ENCODE data around the gene TARM1. TPM values are rescaled to one million over a fixed set of nuclear protein-coding genes. Genes with fewer than 3 reads are reported as not detected.

The TARM1 gene
- total and polyA plus RNA-seq, 2 donors (not counting 1 experiment from before 2014, with no cell fraction given): not detected

GRCh38 chr19:54102421-54103169 lies 21.4 kb upstream of the TARM1 start, which contains the start of gene NDUFA3:
Gene NDUFA3 (plus strand): TSS chr19:54102855. CDS start chr19:54102879, 24 bp downstream.
- Histone ChIP-seq H3K36me3 (replicated peaks in 1 of 2; ENCODE audit: control extremely low read depth in 1 of 2, control insufficient read depth in 1 of 2, extremely low read depth in 1 of 2, insufficient read depth in 2 of 2, low read length in 1 of 2) (peaks cover 0 to 6% of the 10 kb centered on the region in 2 experiments), H3K4me2 (replicated peaks; ENCODE audit: low read depth, low read length, poor library complexity, severe bottlenecking) (peak within 1 kb of the TSS; percentile 92), H3K9ac (ENCODE audit: low read length) (peak within 1 kb of the TSS; percentile 76), H3K79me2 (ENCODE audit: control insufficient read depth, insufficient read depth, low read length) (peaks cover 38% of the 10 kb centered on the region), H3K9me3 (ENCODE audit: control extremely low read depth in 1 of 3, control insufficient read depth in 2 of 3, insufficient read depth in 1 of 3, low read length in 2 of 3) (peaks cover 0 to 8% (median 0%) of the 10 kb centered on the region in 3 donors), H3K27me3 (replicated peaks in 1 of 4; ENCODE audit: control extremely low read depth in 1 of 4, control insufficient read depth in 3 of 4, insufficient read depth in 4 of 4, low read length in 3 of 4) (no peaks in the 10 kb centered on the region), H3K4me3 (ENCODE audit: control extremely low read depth in 1 of 5, extremely low read depth in 1 of 5, insufficient read depth in 1 of 5, low read depth in 2 of 5, low read length in 4 of 5) (peak within 1 kb of the TSS; percentile 59 to 90 (median 76)), H2AFZ (ENCODE audit: insufficient read depth, low read depth, low read length, poor library complexity, severe bottlenecking) (peak within 1 kb of the TSS; percentile 88), H3K27ac (ENCODE audit: low read length in 2 of 2) (peak within 1 kb of the TSS; percentile 59 to 74), H4K20me1 (ENCODE audit: control insufficient read depth, insufficient read depth, low read length, poor library complexity, severe bottlenecking) (peaks cover 3% of the 10 kb centered on the region), H3K4me1 (ENCODE audit: control insufficient read depth in 2 of 2, insufficient read depth in 2 of 2, low read length in 2 of 2) (peaks cover 6 to 13% of the 10 kb centered on the region in 2 donors)
- Mint-ChIP-seq H3K4me1 (peaks cover 20% of the 10 kb centered on the region), H3K27ac (peak within 1 kb of the TSS; percentile 89), H3K9me3 (ENCODE audit: insufficient read depth) (no peaks in the 10 kb centered on the region), H3K27me3 (no peaks in the 10 kb centered on the region), H3K4me3 (peak within 1 kb of the TSS; percentile 100)
- ChIA-PET POLR2A (interaction anchor here (0.7 to 2.4 kb wide), 3 partner anchors 11 to 34 kb away, joined by 3 to 15 read pairs (median 4); partner anchors contain the start of genes CNOT3, PRPF31 and TFPT), CTCF (interaction anchor here (0.6 to 1.7 kb wide), 3 partner anchors 12 to 1414 kb away, joined by 3 to 8 read pairs (median 3); partner anchors contain the start of genes PRPF31 and TFPT)
- DNase-seq (peak; percentile 99), ATAC-seq (ENCODE audit: low read depth) (peak; percentile 99)
- 2% methylated on average over 52 of the region's 54 CpGs for WGBS (ENCODE audit: insufficient coverage)
- intact Hi-C loops (cut with micrococcal nuclease): loop anchor here (1.0 to 5.0 kb wide), 6 partner anchors 13 to 905 kb away; partner anchors contain the start of genes CNOT3, LENG1, MYADM and PRPF31
- TF ChIP-seq CTCF (IDR thresholded peaks at IDR 0.05) (no peak), EZH2 (IDR thresholded peaks at IDR 0.05; ENCODE audit: borderline replicate concordance, insufficient read depth, low read depth, low read length, poor library complexity, severe bottlenecking) (no peak)

- H3K36me3 ChIP-seq (replicated peaks in 1 of 2; ENCODE audit: control extremely low read depth in 1 of 2, control insufficient read depth in 1 of 2, extremely low read depth in 1 of 2, insufficient read depth in 2 of 2, low read length in 1 of 2): no peaks in the 10 kb centered on the region
Observed at GRCh38 chr19:54100561-54100960, 19.4 kb upstream of the TARM1 start, which contains the start of gene OSCAR. Gene OSCAR (minus strand): TSS chr19:54100803. CDS start chr19:54100792, 11 bp downstream.

More at GRCh38 chr19:54100561-54100960, 19.4 kb upstream of the TARM1 start, which contains the start of gene OSCAR:
- Histone ChIP-seq H4K20me1 (ENCODE audit: control insufficient read depth, insufficient read depth, low read length, poor library complexity, severe bottlenecking) (no peaks in the 10 kb centered on the region), H2AFZ (ENCODE audit: insufficient read depth, low read depth, low read length, poor library complexity, severe bottlenecking) (no peak within 1 kb of the TSS), H3K4me3 (ENCODE audit: control extremely low read depth in 1 of 5, extremely low read depth in 1 of 5, insufficient read depth in 1 of 5, low read depth in 2 of 5, low read length in 4 of 5) (peak within 1 kb of the TSS in 1 of 5 experiments; percentile 5), H3K4me1 (ENCODE audit: control insufficient read depth in 2 of 2, insufficient read depth in 2 of 2, low read length in 2 of 2) (peaks cover 13 to 24% of the 10 kb centered on the region in 2 donors), H3K9me3 (ENCODE audit: control extremely low read depth in 1 of 3, control insufficient read depth in 2 of 3, insufficient read depth in 1 of 3, low read length in 2 of 3) (peaks cover 0 to 10% (median 0%) of the 10 kb centered on the region in 3 donors), H3K27me3 (replicated peaks in 1 of 4; ENCODE audit: control extremely low read depth in 1 of 4, control insufficient read depth in 3 of 4, insufficient read depth in 4 of 4, low read length in 3 of 4) (peaks cover 0 to 9% (median 2%) of the 10 kb centered on the region in 4 experiments), H3K9ac (ENCODE audit: low read length) (no peak within 1 kb of the TSS), H3K4me2 (replicated peaks; ENCODE audit: low read depth, low read length, poor library complexity, severe bottlenecking) (no peak within 1 kb of the TSS), H3K79me2 (ENCODE audit: control insufficient read depth, insufficient read depth, low read length) (peaks cover 28% of the 10 kb centered on the region), H3K27ac (ENCODE audit: low read length in 2 of 2) (no peak within 1 kb of the TSS)
- DNase-seq (no peak), ATAC-seq (ENCODE audit: low read depth) (no peak)
- 92% methylated on average over 2 of the region's 5 CpGs for WGBS (ENCODE audit: insufficient coverage)
- Mint-ChIP-seq H3K27me3 (peaks cover 7% of the 10 kb centered on the region), H3K4me1 (peaks cover 23% of the 10 kb centered on the region), H3K4me3 (peak within 1 kb of the TSS; percentile 55), H3K27ac (peak within 1 kb of the TSS; percentile 15), H3K9me3 (ENCODE audit: insufficient read depth) (no peaks in the 10 kb centered on the region)
- ChIA-PET CTCF (no interaction called here), POLR2A (no interaction called here)
- TF ChIP-seq CTCF (IDR thresholded peaks at IDR 0.05) (no peak), EZH2 (IDR thresholded peaks at IDR 0.05; ENCODE audit: borderline replicate concordance, insufficient read depth, low read depth, low read length, poor library complexity, severe bottlenecking) (no peak)
- intact Hi-C loops (cut with micrococcal nuclease): loop anchor here (5.0 kb wide), 1 partner anchor 903 kb away; no protein-coding TSS in a partner anchor
